ENCODE measurements around the gene CST9L.

CST9L gene

GRCh38 chr20:23548408-23548807 is 19.9 kb downstream of the CST9L start:
- TF ChIP-seq CTCF (IDR thresholded peaks at IDR 0.05; ENCODE audit: unreplicated experiment in 3 of 3), result no peak
- H3K36me3 Mint-ChIP-seq (ENCODE audit: low read depth), result no peaks in the 10 kb centered on the region
- H3K9me3 Mint-ChIP-seq, result no peaks in the 10 kb centered on the region
- H3K27ac Mint-ChIP-seq, result no peak overlapping the region
- no peaks in the 10 kb centered on the region for H3K27me3 Mint-ChIP-seq (ENCODE audit: low read depth)
- no peak overlapping the region for H3K4me3 Mint-ChIP-seq
- H3K4me1 Mint-ChIP-seq, result no peaks in the 10 kb centered on the region

- Mint-ChIP-seq H3K9me3 (no peaks in the 10 kb centered on the region), H3K27ac (no peak overlapping the region), H3K4me1 (no peaks in the 10 kb centered on the region), H3K27me3 (ENCODE audit: low read depth) (no peaks in the 10 kb centered on the region), H3K4me3 (no peak overlapping the region), H3K36me3 (ENCODE audit: low read depth) (no peaks in the 10 kb centered on the region)
- no peak for TF ChIP-seq CTCF (IDR thresholded peaks at IDR 0.05; ENCODE audit: unreplicated experiment in 3 of 3)
Observed at GRCh38 chr20:23547613-23548012, 20.7 kb downstream of the CST9L start.

GRCh38 chr20:23546435-23547144 is 21.7 kb downstream of the CST9L start:
- Mint-ChIP-seq H3K4me3 (no peak overlapping the region), H3K27me3 (ENCODE audit: low read depth) (no peaks in the 10 kb centered on the region), H3K27ac (no peak overlapping the region), H3K36me3 (ENCODE audit: low read depth) (no peaks in the 10 kb centered on the region), H3K4me1 (no peaks in the 10 kb centered on the region), H3K9me3 (no peaks in the 10 kb centered on the region)
- no peak for TF ChIP-seq CTCF (IDR thresholded peaks at IDR 0.05; ENCODE audit: unreplicated experiment in 3 of 3)

GRCh38 chr20:23544133-23544532 is 24.2 kb downstream of the CST9L start:
- no peak for TF ChIP-seq CTCF (IDR thresholded peaks at IDR 0.05; ENCODE audit: unreplicated experiment in 3 of 3)
- H3K27ac Mint-ChIP-seq, result no peak overlapping the region
- no peaks in the 10 kb centered on the region for H3K36me3 Mint-ChIP-seq (ENCODE audit: low read depth)
- peaks cover 2% of the 10 kb centered on the region for H3K27me3 Mint-ChIP-seq (ENCODE audit: low read depth)
- H3K4me1 Mint-ChIP-seq, result no peaks in the 10 kb centered on the region
- H3K9me3 Mint-ChIP-seq, result no peaks in the 10 kb centered on the region
- no peak overlapping the region for H3K4me3 Mint-ChIP-seq

- Mint-ChIP-seq H3K27me3 (ENCODE audit: low read depth) (peaks cover 3% of the 10 kb centered on the region), H3K36me3 (ENCODE audit: low read depth) (no peaks in the 10 kb centered on the region), H3K9me3 (no peaks in the 10 kb centered on the region), H3K4me1 (no peaks in the 10 kb centered on the region), H3K27ac (no peak overlapping the region), H3K4me3 (no peak overlapping the region)
- no peak for TF ChIP-seq CTCF (IDR thresholded peaks at IDR 0.05; ENCODE audit: unreplicated experiment in 3 of 3)
Observed at GRCh38 chr20:23542801-23543200, 25.5 kb downstream of the CST9L start.

- Mint-ChIP-seq H3K27ac (no peak overlapping the region), H3K9me3 (no peaks in the 10 kb centered on the region), H3K4me3 (no peak overlapping the region), H3K4me1 (no peaks in the 10 kb centered on the region), H3K27me3 (ENCODE audit: low read depth) (peaks cover 3% of the 10 kb centered on the region), H3K36me3 (ENCODE audit: low read depth) (no peaks in the 10 kb centered on the region)
- TF ChIP-seq CTCF (IDR thresholded peaks at IDR 0.05; ENCODE audit: unreplicated experiment in 3 of 3), result no peak
Observed at GRCh38 chr20:23541776-23542175, 26.5 kb downstream of the CST9L start.
